Stomach (tissue), 4 donors: ENCODE results near the gene ETS1.

Experiments
- CTCF ChIP-seq, 7 experiments: fragments of 450-650 bp in 4 of 7; fragments of 200-600 bp in 3 of 7; sonication (generic) in 3 of 7; IDR thresholded peaks; one replicate each; pipeline ENCODE4 v1.5.1; 2016 to 2019; ENCODE audit warnings: antibody characterized with exemption in 7 of 7, control low read depth in 2 of 7, mild to moderate bottlenecking in 1 of 7
- POLR2A ChIP-seq, 4 donors: fragments of 450-650 bp; IDR thresholded peaks; one replicate each; pipeline ENCODE4 v1.6.1; 2016; ENCODE audit warnings: antibody characterized with exemption in 4 of 4, control low read depth in 2 of 4, mild to moderate bottlenecking in 1 of 4, moderate library complexity in 1 of 4

DNA sequence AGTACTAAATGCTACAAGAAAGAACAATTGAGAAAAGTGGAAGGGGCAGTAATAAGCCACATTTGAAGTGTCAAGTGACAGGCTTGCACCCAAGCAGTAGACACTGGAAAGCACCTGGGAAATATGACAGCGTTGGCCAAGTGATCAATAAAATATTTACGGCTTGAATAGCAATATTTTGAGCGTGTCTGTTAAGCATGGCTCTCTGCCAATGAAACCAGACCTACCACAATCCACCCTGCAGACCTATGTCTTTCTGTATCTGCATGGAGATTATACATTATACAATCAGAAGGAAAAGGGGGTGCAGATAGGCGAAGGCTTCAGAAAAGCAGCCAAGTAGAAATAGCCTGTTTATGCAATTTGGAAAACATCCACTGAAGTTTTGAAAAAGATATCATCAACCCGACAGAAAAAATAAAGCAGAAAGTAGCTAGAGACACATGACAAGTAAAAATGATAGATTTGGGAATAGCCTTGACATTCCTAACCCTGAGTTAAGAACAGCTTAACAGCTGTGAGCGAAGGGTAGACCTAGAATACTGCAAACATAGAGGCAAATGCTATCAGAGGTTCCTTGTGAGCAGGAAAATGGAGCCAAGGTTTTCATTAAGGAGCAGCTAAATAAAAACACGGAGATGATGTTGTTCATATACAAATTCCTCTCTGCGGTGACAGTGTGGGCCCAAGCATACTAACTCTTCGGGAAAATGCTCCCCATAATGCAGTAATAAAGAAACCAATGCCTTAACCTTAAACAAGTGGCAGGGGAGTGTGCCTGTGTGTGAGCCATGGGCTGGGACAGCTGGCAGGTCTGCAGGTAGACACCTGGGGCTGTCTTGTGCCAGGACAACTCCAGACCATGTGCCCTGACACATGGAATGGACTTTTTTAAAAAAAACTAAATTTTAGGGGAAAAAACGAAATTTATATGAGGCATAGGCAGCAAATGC, 71.3 kb downstream of the ETS1 start:
- TF ChIP-seq POLR2A (IDR thresholded peaks at IDR 0.05) (no peak), CTCF (IDR thresholded peaks at IDR 0.05) (no peak)
